Measurements from ENCODE around the gene SAMD4B.

SAMD4B gene

DNA sequence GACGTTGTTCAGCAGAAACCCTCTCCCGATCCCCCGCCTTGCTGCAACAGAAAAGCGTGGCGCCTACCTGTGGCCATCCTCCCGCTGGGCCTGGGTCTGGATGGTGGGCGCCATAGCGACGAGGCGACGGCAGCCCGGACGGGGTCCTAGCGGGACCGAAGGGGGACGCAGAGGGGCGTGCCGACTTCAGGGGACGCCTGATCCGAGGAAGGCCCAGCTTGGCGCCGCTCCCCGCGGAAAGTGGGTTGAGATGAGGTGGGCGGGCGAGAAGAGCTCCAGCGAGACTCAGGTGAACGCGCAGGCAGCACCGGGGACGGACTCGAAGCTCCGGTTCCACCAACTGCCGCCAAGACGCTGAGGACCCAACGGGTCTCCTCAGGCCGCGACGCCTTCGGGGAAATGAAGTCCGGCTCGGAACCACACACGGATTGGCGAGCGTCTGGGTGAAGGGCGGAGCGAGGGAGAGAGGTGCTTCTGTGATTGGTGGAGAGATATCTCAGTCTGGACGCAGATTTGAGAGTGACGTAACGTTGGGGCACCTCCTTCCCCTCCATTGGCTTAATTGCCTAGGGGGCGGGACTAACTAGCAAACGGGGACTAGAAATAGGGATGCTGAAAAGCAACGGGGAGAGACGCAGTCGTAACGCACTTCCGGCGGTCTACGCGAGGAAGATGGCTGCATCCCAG, 48.7 kb downstream of the SAMD4B start, which contains the start of the genes MED29 and PAF1:
Gene MED29, plus strand, starts transcription at position 628 of the 687 bp plus-strand sequence. Its CDS starts 45 bp downstream, at position 673.
Gene PAF1, minus strand, starts transcription at position 356 of the 687 bp plus-strand sequence. Its CDS starts 242 bp downstream, at position 114.
- peak; percentile 88 to 96 for DNase-seq (ENCODE audit: low read depth in 2 of 2)

DNA sequence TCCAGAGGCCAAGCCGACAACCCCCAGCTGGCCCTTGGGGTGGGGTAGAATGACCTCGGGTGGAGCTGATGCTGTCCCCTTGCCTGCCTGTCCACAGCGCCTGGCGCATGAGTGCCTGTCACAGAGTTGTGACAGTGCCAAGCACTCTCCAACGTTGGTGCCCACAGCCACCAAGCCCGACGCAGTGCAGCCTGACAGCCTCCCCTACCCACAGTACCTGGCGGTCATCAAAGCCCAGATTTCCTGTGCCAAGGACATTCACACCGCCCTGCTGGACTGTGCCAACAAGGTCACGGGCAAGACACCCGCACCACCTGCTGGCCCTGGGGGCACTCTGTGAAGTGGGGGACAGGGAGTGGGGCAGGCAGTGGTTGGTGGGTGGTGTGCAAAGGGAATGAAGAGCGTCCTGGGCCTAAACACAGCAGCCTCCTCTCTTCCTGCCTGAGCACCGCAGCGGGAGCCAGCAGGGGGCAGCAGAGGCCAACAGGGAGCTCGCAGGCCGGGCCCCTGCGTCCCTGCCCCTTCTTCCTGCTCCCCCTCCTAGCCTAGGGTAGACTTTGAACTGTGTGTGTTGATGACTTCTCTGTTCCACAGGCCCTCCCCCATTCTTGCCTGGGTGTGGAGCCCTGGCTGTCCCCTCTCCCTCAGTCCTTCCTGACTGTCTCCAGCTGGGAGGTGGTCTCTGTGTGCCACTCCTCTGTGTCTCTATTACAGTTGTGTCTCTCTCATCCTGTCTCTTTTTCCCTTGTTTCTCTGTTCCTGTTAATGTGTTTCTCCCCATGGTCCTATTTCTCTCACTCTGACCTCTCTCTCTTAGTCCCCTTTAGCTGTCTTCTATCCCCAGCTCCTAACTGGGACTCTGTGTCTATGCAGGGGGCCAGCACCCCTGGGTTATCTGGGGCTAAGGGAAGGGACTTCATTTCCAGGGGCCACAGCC, 55.4 kb downstream of the SAMD4B start:
- DNase-seq (ENCODE audit: low read depth in 2 of 2) = peak; percentile 81 to 84

DNA sequence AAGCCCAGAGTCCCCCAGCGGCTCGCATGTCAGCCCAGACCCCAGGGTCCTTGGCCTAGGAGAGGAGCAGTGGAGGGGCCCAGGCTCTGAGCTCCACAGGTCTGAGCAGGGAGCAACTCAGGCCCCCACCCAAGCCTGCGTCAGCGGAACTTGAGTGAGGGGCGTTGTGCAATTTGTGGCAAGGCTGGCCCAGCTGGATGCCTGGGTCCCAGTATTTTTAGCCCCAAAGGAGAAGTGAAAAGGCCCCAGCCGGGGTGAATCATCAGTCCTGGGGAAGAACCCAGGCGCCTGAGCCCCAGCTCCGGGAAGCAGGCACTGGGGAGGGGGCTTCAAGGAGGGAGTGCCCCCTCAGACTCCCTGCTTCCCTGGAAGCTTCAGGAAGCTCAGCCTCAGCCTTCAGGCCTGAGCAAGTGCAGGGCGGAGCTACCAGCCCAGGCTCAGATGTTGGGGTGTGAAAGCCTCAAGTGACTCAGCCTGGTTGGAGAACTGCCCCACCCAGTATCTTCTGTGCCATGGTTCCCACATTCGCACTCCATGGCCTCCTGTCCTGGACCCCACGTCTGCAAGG, 56.2 kb downstream of the SAMD4B start:
- DNase-seq (ENCODE audit: low read depth in 2 of 2) = no peak

DNA sequence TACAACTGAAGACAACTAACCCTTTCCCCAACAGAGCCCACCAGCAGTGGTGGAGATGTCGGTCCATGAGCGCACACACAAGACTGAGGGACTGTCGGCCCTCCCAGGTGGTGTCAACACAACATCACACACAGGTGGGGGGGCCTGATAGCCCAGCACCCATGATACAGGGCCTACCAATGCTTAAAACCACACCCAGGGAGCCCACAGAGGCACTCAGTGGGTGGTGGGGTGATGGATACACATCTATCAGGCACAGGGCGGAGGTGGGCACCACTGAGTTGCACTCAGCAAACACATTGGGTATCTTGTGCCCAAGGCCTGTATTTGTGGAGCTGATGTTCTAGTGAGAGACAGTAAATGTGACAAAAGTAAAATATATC, 57.4 kb downstream of the SAMD4B start:
- no peak for DNase-seq (ENCODE audit: low read depth in 2 of 2)

DNA sequence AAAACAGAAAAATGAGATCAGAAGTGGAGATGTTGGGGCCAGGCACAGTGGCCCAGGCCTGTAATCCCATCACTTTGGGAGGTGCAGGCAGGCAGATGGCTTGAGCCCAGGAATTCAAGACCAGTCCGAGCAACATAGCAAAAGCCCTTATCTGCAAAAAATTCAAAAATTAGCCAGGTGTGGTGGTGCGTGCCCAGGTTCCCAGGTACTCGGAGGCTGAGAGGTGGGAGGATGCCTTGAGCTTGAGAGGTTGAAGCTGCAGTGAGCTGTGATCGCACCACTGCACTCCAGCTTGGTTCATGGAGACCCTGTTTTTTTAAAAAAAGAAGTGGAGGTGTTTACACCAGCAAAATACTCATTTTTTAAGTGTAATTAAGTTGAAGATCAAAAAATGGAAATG, 57.8 kb downstream of the SAMD4B start:
- DNase-seq (ENCODE audit: low read depth in 2 of 2) = no peak

DNA sequence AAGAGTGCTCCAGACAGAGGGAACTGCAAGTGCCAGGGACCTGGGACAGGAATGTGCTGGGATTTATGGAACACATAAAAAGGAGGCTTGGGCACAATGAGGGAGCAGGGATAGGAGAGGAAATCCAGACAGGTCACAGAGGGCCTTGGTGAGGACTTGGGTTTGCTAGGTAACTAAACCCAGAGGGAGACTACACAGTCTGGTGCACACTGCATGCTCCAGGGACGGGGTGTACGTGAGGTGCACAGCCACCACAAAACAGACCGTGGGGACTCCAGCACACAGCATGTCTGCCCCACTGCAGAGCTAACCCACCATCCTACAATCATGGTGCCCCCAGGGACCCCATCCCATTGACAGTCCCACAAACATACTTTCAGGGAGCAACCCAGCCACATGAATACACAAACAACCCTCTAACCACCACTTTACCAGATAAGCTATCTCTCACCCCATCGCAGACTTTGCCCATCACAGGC, 58.9 kb downstream of the SAMD4B start:
- DNase-seq (ENCODE audit: low read depth in 2 of 2) = no peak

DNA sequence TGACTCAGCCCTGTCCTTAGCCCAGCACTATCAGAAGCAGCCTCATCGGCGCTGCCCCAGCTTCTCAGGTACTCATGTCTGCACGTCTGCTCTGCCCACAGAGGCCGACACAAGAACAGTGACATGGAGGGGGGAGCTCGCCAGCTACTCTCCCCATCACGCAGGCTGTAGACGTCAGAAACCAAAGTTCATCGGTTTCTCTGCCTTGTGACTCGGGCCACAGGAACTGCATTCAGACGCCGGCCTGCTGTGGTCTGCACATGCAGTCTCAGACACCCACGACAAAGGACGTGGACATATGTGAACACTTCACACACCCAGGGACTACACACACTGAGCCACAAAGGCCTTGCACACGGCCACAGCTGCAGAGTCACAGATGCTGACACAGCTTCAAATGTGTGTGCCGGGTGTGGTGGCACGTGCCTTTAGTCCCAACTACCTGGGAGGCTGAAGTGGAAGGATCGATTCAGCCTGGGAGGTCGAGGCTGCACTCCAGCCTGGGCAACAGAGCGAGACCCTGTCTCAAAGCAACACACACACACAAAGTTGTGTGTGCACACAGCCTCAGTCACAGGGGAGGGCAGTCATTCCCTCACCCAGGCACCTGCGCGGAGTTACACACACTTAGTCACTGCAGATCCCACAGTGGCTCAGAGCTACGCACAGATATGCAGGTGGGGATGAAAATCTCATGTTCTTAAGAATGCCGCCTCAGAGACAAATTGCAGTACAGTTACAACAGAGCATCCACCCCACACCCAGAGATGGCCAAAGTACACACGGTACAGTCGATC, 59.5 kb downstream of the SAMD4B start:
- DNase-seq (ENCODE audit: low read depth in 2 of 2) = peak; percentile 66 to 70

DNA sequence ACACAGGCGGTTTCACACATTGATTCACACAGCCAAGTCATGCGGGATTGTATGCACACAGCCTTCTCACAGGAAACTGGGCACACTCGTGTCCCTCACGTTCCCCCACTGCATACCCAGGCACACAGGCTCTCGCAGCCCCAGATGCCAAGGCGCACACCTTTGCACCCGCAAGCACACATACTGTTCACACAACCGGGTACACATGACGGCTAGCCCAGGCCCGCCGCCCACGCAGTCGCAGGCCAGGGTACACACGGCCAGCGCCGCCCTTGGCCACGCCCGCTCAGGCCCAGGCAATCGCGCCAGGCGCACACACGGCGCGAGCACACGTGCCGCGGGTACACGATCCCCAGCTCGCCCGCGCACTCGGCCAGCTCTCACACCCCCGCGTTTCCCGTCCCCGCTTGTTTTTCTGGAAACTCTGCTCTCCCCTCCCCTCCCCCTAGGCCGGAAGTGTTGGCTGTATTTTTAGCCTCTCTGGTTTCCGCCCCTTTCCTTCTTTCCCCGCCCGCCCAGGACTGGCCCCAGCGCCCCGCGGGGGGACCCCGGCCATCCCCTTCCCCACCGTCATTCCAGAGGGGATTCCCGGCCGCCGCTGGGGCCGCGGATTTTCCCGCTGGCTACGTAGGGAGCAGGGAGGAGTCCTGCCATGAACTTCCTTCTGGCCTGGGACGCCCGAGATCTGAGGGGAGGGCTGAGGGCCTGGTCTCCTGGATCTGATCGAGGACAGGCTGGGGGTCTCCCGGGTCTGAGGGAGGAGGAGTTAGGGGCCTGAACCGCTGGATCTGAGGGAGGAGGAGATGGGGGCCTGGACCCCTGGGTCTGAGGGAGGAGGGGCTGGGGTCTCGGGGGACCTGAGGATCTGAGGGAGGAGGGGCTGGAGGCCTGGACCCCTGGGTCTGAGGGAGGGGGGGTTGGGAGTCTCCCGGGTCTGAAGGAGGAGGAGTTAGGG, 60.4 kb downstream of the SAMD4B start:
- peak; percentile 68 to 70 for DNase-seq (ENCODE audit: low read depth in 2 of 2)

DNA sequence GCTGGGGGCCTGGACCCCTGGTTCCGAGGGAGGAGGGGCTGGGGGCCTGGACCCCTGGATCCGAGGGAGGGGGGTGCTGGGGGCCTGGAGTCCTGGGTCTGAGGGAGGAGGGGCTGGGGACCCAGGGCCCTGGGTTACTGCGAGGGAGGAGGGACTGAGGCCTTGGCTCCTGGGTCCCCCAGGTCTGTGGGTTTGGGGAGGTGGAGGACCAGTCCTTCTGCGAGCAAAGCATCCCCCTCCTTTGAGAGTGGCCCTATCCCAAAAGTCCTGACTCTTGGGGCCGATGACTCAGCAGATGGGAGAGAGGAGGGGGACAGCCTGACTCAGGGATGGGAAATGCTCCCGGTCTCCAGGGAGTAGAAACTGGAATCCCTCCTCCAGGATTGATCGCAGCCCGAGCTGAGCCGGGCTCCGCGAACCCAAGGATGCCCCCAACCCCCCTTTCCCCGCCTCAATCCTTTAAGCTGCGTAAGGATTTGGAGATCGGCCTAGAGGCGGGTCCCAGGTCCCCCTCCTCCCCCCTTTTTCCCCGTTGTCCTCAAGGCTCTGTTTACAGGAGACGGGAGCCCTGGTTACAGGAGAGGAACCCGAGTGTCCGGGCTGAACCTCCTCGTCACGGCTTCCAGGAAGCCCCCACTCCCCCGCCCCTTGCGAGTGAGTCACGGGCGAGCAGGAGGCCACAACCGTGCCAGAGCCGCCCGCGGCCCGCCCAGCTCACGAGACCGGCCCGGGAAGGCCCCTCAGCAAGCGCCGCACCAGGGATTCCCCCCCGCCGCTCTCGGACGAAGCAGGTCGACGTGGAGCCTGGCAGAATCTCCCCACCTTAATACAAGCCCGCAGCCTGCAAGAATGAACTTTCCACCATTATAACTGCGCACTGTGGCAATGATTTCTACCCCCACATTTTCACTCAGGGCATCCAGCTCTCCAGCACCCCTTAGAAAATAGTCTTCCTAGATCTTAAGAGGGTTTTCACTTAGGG, 61.4 kb downstream of the SAMD4B start:
- peak; percentile 91 to 95 for DNase-seq (ENCODE audit: low read depth in 2 of 2)

DNA sequence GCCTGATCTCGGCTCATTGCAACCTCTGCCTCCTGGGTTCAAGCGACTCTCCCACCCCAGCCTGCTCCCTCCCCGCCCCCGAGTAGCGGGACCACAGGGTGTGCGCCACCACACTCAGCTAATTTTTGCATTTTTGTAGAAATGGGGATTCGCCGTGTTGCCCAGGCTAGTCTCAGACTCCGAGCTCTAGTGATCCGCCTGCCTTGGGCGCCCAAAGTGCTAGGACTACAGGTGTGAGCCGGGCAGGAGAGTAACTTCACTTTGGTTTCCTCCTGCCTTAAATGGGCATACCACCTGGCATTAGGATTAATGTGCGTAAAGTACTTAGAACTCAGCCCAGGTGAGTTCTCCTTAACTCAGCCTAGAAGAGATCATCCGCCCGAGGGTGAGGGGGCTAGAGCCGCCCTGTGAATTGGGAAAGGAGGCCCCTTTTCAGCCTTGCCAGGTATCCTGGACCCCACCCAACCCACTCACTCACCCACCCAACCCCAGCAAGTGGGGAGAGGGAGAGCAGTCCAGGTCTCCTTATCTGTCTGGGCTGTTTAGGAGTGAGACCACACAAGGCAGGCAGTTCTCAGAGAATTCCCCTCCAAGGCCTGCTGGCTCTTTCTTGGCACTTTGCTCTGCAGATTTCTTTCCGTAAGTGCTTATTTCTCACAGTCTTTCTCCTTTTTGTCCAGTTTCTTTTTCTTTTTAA, 63.2 kb downstream of the SAMD4B start:
- DNase-seq (ENCODE audit: low read depth in 2 of 2) = no peak

DNA sequence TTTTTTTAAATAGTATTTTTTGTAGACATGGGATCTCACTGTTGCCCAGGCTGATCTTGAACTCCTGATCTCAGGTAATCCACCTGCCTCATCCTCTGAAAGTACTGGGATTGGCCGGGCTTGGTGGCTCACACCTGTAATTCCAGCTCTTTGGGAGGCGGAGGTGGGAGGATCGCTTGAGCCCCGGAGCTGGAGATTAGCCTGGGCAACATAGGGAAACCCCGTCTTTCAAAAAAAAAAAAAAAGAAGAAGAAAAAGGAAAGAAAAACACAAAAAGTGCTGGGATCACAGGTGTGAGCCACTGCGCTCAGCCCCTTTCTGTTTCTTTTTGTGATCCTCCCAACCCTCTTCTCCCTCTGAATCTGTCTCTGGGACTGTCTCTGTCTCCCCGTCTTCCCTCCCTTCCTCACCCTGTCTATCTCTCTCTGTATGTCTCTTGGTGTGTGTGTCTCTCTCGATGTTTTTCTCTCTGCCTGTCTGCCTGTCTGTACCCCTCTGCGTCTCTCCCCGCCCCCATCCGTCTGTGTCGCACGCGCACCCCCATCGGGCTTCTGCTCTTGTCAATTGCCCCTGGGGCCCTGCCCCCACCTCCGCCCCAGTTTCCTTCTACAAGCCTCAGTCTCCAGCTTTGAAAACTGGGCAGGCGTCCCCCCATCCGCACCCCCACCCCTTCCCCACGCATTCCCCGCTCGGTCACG, 63.9 kb downstream of the SAMD4B start:
- peak; percentile 78 to 85 for DNase-seq (ENCODE audit: low read depth in 2 of 2)

DNA sequence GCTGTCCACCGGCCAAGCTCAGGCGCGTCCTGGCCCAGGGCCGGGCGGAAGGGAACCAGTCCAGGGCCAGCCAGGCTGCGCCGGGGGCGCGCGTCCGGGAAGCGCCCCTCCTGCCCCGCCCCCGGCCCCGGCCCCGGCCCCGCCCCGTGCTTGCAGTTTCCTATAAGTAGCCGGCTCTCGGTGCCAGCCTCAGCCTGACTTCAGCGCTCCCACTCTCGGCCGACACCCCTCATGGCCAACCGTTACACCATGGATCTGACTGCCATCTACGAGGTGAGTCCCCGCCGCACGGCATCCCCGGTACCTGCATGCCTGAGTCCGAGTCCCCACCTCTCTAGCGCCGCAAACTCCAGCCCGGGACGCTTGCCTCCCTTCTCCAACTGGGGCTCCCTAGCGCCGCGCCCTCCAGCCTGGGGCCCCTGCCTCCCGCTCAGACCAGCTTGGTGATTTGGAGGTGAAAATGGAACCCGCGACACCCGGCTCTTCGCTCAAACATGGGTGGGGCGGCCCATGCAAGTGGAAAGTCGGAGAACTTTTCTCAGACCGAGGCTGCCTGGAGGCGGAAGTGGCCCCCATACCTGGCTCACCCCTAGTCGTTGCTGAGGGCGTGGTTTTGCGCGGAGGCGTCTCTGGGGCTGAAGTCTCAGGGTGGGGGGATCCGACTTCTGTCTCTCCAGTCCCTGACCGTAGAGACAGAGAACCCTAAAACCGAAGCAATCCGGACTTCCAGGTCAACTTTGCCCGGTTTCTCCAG, 64.6 kb downstream of the SAMD4B start, which contains the start of gene ZFP36:
Gene ZFP36, plus strand, starts transcription at position 192 of the 754 bp plus-strand sequence. Its CDS starts 58 bp downstream, at position 250.
- peak; percentile 74 to 77 for DNase-seq (ENCODE audit: low read depth in 2 of 2)

DNA sequence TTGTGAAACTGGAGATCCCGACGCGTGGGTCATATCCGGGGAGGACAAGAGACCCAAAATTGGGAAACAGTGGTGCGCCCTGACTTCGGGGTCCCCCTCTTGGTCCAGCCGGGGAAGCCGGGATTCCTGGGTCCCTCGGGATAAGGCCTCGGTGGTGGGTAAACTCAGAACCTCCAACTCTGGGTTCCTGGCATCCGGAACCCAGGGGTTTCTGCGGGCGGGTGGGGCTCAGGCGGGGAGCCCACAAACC, 65.1 kb downstream of the SAMD4B start:
- DNase-seq (ENCODE audit: low read depth in 2 of 2) = no peak

DNA sequence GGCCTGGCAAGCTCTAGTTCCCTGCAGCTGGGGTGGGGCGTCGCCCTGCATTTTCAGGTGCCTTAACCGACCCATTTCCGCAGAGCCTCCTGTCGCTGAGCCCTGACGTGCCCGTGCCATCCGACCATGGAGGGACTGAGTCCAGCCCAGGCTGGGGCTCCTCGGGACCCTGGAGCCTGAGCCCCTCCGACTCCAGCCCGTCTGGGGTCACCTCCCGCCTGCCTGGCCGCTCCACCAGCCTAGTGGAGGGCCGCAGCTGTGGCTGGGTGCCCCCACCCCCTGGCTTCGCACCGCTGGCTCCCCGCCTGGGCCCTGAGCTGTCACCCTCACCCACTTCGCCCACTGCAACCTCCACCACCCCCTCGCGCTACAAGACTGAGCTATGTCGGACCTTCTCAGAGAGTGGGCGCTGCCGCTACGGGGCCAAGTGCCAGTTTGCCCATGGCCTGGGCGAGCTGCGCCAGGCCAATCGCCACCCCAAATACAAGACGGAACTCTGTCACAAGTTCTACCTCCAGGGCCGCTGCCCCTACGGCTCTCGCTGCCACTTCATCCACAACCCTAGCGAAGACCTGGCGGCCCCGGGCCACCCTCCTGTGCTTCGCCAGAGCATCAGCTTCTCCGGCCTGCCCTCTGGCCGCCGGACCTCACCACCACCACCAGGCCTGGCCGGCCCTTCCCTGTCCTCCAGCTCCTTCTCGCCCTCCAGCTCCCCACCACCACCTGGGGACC, 65.6 kb downstream of the SAMD4B start:
- DNase-seq (ENCODE audit: low read depth in 2 of 2) = no peak

DNA sequence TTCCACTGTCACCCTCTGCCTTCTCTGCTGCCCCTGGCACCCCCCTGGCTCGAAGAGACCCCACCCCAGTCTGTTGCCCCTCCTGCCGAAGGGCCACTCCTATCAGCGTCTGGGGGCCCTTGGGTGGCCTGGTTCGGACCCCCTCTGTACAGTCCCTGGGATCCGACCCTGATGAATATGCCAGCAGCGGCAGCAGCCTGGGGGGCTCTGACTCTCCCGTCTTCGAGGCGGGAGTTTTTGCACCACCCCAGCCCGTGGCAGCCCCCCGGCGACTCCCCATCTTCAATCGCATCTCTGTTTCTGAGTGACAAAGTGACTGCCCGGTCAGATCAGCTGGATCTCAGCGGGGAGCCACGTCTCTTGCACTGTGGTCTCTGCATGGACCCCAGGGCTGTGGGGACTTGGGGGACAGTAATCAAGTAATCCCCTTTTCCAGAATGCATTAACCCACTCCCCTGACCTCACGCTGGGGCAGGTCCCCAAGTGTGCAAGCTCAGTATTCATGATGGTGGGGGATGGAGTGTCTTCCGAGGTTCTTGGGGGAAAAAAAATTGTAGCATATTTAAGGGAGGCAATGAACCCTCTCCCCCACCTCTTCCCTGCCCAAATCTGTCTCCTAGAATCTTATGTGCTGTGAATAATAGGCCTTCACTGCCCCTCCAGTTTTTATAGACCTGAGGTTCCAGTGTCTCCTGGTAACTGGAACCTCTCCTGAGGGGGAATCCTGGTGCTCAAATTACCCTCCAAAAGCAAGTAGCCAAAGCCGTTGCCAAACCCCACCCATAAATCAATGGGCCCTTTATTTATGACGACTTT, 66.4 kb downstream of the SAMD4B start:
- no peak for DNase-seq (ENCODE audit: low read depth in 2 of 2)
